Calu3 (cell line): ENCODE data around the gene MPI. TPM values are rescaled to one million over a fixed set of nuclear protein-coding genes. Genes with fewer than 3 reads are reported as not detected.

Experiments used
- BruUV-seq: library from RNA; stranded (reverse); fragments of 400-500 nt; replicated peaks from 2 replicates; lab custom pipeline; 2021; lab: Mats Ljungman, UMichigan
- CTCF ChIA-PET: fragments of 300-600 bp; sonication (Branson Sonifier 250); formaldehyde crosslinking; loops from one replicate; lab custom pipeline; 2022; ENCODE audit warnings: antibody characterized with exemption; lab: Charles Lee
- DNase-seq: peaks from one replicate; pipeline ENCODE4 v3.0.0; 2022
- H3K27ac Mint-ChIP-seq: one replicate; pipeline ENCODE4 v1.8.0; 2022; ENCODE audit warnings: mixed read lengths; ENCODE audit not compliant: unreplicated experiment
- H3K27me3 Mint-ChIP-seq: one replicate; pipeline ENCODE4 v1.8.0; 2022; ENCODE audit warnings: mixed read lengths; ENCODE audit not compliant: unreplicated experiment
- H3K36me3 Mint-ChIP-seq: one replicate; pipeline ENCODE4 v1.8.0; 2022; ENCODE audit warnings: mild to moderate bottlenecking, moderate library complexity, mixed read lengths; ENCODE audit not compliant: insufficient read depth, unreplicated experiment
- H3K4me1 Mint-ChIP-seq: one replicate; pipeline ENCODE4 v1.8.0; 2022; ENCODE audit warnings: mild to moderate bottlenecking, low read depth, mixed read lengths; ENCODE audit not compliant: unreplicated experiment
- H3K4me3 Mint-ChIP-seq: one replicate; pipeline ENCODE4 v1.8.0; 2022; ENCODE audit warnings: mild to moderate bottlenecking, low read depth, moderate library complexity, mixed read lengths; ENCODE audit not compliant: unreplicated experiment
- H3K9me3 Mint-ChIP-seq: one replicate; pipeline ENCODE4 v1.8.0; 2022; ENCODE audit warnings: low read depth, mixed read lengths; ENCODE audit not compliant: unreplicated experiment
- CTCF ChIP-seq: fragments of 200-600 bp; IDR thresholded peaks from one replicate; pipeline ENCODE4 v1.8.0; 2022; ENCODE audit warnings: antibody characterized with exemption; ENCODE audit not compliant: unreplicated experiment
- intact Hi-C: fragments of 100-400 bp; cut with micrococcal nuclease; formaldehyde crosslinking; loops from one replicate; pipeline ENCODE4 v1.10.0; 2022; ENCODE audit not compliant: unreplicated experiment
- total RNA-seq: library from RNA; stranded (reverse); gene quantifications from 2 replicates; pipeline ENCODE4 v1.2.3, GENCODE V29; 2022

MPI gene
- total RNA-seq, 1 experiment from 2014 or later: 63.3 TPM

- BruUV-seq: no TSS peak
- intact Hi-C loops: no loop called here
- Mint-ChIP-seq H3K9me3 (no peaks in the 10 kb centered on the region), H3K36me3 (peaks cover 43% of the 10 kb centered on the region), H3K27me3 (no peaks in the 10 kb centered on the region), H3K4me3 (peak overlapping the region; percentile 31), H3K27ac (peak overlapping the region; percentile 54), H3K4me1 (peaks cover 80% of the 10 kb centered on the region)
- DNase-seq: no peak
- no peak for TF ChIP-seq CTCF
- CTCF ChIA-PET: interaction anchor here (0.5 to 0.9 kb wide), 3 partner anchors 10 to 102 kb away, joined by 5 to 6 read pairs (median 6); no protein-coding TSS in a partner anchor
Measured at GRCh38 chr15:74867466-74868038, 22.3 kb upstream of the MPI start.

- Mint-ChIP-seq H3K4me3 (peak overlapping the region; percentile 31), H3K27ac (peak overlapping the region; percentile 54), H3K27me3 (no peaks in the 10 kb centered on the region), H3K4me1 (peaks cover 84% of the 10 kb centered on the region), H3K36me3 (peaks cover 49% of the 10 kb centered on the region), H3K9me3 (no peaks in the 10 kb centered on the region)
- no peak for TF ChIP-seq CTCF
- no TSS peak for BruUV-seq
- CTCF ChIA-PET: interaction anchor here (0.5 to 0.9 kb wide), 3 partner anchors 10 to 101 kb away, joined by 5 to 6 read pairs (median 6); no protein-coding TSS in a partner anchor
- DNase-seq: peak; percentile 45
- intact Hi-C loops: no loop called here
Measured at GRCh38 chr15:74868059-74868458, 21.8 kb upstream of the MPI start.

GRCh38 chr15:74869372-74869725 lies 20.5 kb upstream of the MPI start:
- BruUV-seq: no TSS peak
- CTCF ChIA-PET: interaction anchor here (0.6 to 1.3 kb wide), 4 partner anchors 32 to 671 kb away, joined by 4 to 7 read pairs (median 4); no protein-coding TSS in a partner anchor
- Mint-ChIP-seq H3K9me3 (no peaks in the 10 kb centered on the region), H3K27ac (no peak overlapping the region), H3K4me1 (peaks cover 71% of the 10 kb centered on the region), H3K27me3 (no peaks in the 10 kb centered on the region), H3K36me3 (peaks cover 56% of the 10 kb centered on the region), H3K4me3 (no peak overlapping the region)
- intact Hi-C loops: no loop called here
- DNase-seq: no peak
- no peak for TF ChIP-seq CTCF

GRCh38 chr15:74869726-74870407 lies 20.0 kb upstream of the MPI start:
- Mint-ChIP-seq H3K27ac (no peak overlapping the region), H3K4me1 (peaks cover 66% of the 10 kb centered on the region), H3K27me3 (no peaks in the 10 kb centered on the region), H3K36me3 (peaks cover 54% of the 10 kb centered on the region), H3K4me3 (no peak overlapping the region), H3K9me3 (no peaks in the 10 kb centered on the region)
- BruUV-seq: no TSS peak
- DNase-seq: no peak
- CTCF ChIA-PET: interaction anchor here (0.5 to 1.3 kb wide), 5 partner anchors 32 to 672 kb away, joined by 4 to 15 read pairs (median 5); no protein-coding TSS in a partner anchor
- no peak for TF ChIP-seq CTCF
- intact Hi-C loops: no loop called here
